ENCODE data around the gene ROBO1. TPM values are rescaled to one million over a fixed set of nuclear protein-coding genes. Genes with fewer than 3 reads are reported as not detected.
"Not testable (repeated sequence)": the region's sequence is repeated elsewhere in the genome, so short reads cannot be mapped to it uniquely, and the experiment has no call there.

Gene ROBO1
- total RNA-seq, 4 donors from 2014 or later = 25.0 to 42.6 (median 35.7) TPM

GRCh38 chr3:78726545-78726944 is 1041.3 kb downstream of the ROBO1 start:
- Histone ChIP-seq H3K27ac (no peak overlapping the region), H3K9me3 (no peaks in the 10 kb centered on the region), H3K4me3 (no peak overlapping the region), H3K27me3 (no peaks in the 10 kb centered on the region), H3K36me3 (no peaks in the 10 kb centered on the region), H3K4me1 (peaks cover 0 to 21% (median 8%) of the 10 kb centered on the region in 3 donors)
- no peak for TF ChIP-seq POLR2A (IDR thresholded peaks at IDR 0.05)
- no peak for TF ChIP-seq CTCF (IDR thresholded peaks at IDR 0.05)
- intact Hi-C loops (cut with DNase I) = no loop called here
- 83 to 88% methylated on average over 3 of the region's 3 CpGs for WGBS, 2 donors
- DNase-seq = no peak

GRCh38 chr3:78725703-78726246 is 1042.0 kb downstream of the ROBO1 start:
- Histone ChIP-seq H3K36me3 (no peaks in the 10 kb centered on the region), H3K27ac (no peak overlapping the region), H3K4me1 (peaks cover 0 to 21% (median 8%) of the 10 kb centered on the region in 3 donors), H3K9me3 (no peaks in the 10 kb centered on the region), H3K27me3 (no peaks in the 10 kb centered on the region), H3K4me3 (no peak overlapping the region)
- intact Hi-C loops (cut with DNase I) = no loop called here
- DNase-seq = no peak
- no peak for TF ChIP-seq POLR2A (IDR thresholded peaks at IDR 0.05)
- no peak for TF ChIP-seq CTCF (IDR thresholded peaks at IDR 0.05)
- 84 to 91% methylated on average over 2 of the region's 2 CpGs for WGBS, 2 donors

- H3K36me3 ChIP-seq = no peaks in the 10 kb centered on the region
- intact Hi-C loops (cut with DNase I) = no loop called here
- no peaks in the 10 kb centered on the region for H3K9me3 ChIP-seq
- H3K27me3 ChIP-seq = no peaks in the 10 kb centered on the region
- DNase-seq = no peak
- 32 to 52% methylated on average over 4 of the region's 4 CpGs for WGBS, 2 donors
- no peak overlapping the region for H3K4me3 ChIP-seq
- TF ChIP-seq CTCF (IDR thresholded peaks at IDR 0.05) (no peak), POLR2A (IDR thresholded peaks at IDR 0.05) (no peak)
- H3K27ac ChIP-seq = no peak overlapping the region
- H3K4me1 ChIP-seq = peaks cover 0 to 21% (median 8%) of the 10 kb centered on the region in 3 donors
These were observed 1042.9 kb downstream of the ROBO1 start for GRCh38 chr3:78724859-78725258.

GRCh38 chr3:78724364-78724763 is 1043.4 kb downstream of the ROBO1 start:
- intact Hi-C loops (cut with DNase I); H3K36me3 ChIP-seq; DNase-seq; H3K27me3 ChIP-seq; H3K27ac ChIP-seq; H3K4me3 ChIP-seq; H3K9me3 ChIP-seq: not testable (repeated sequence)
- 62 to 89% methylated on average over 5 of the region's 5 CpGs for WGBS, 2 donors
- H3K4me1 ChIP-seq = peaks cover 0 to 21% (median 8%) of the 10 kb centered on the region in 3 donors

GRCh38 chr3:78721771-78722543 is 1045.8 kb downstream of the ROBO1 start:
- Histone ChIP-seq H3K4me1 (peaks cover 0 to 7% (median 0%) of the 10 kb centered on the region in 3 donors), H3K27ac (no peak overlapping the region), H3K9me3 (no peaks in the 10 kb centered on the region), H3K36me3 (peaks cover 0 to 6% (median 0%) of the 10 kb centered on the region in 3 donors), H3K4me3 (no peak overlapping the region), H3K27me3 (no peaks in the 10 kb centered on the region)
- WGBS, 2 donors = 56 to 59% methylated on average over 1 of the region's 1 CpG
- no peak for DNase-seq
- TF ChIP-seq CTCF (IDR thresholded peaks at IDR 0.05) (no peak), POLR2A (IDR thresholded peaks at IDR 0.05) (no peak)
- intact Hi-C loops (cut with DNase I) = no loop called here
